Endothelial cell of umbilical vein (primary cell): Measurements from ENCODE around the gene ZBTB7C.

Experiments used
- CTCF ChIP-seq, 2 donors: IDR thresholded peaks; 1 replicate in 1 of 2; 2 replicates in 1 of 2; pipeline ENCODE4 v1.5.1; 2011; ENCODE audit warnings: low read length in 2 of 2, mild to moderate bottlenecking in 2 of 2, moderate library complexity in 2 of 2, control low read depth in 1 of 2, inconsistent platforms in 1 of 2, low read depth in 1 of 2; ENCODE audit not compliant: insufficient read depth in 1 of 2; ENCODE audit errors: extremely low read depth in 1 of 2
- EZH2 ChIP-seq: IDR thresholded peaks from 2 replicates; pipeline ENCODE4 v1.6.1; 2012; ENCODE audit warnings: borderline replicate concordance, low read depth, mild to moderate bottlenecking, moderate library complexity, low read length, inconsistent platforms; ENCODE audit not compliant: severe bottlenecking
- JUN ChIP-seq: IDR thresholded peaks from 2 replicates; pipeline ENCODE4 v1.6.1; 2011; ENCODE audit warnings: borderline replicate concordance, low read depth; ENCODE audit not compliant: insufficient read length, insufficient read depth
- MAX ChIP-seq: IDR thresholded peaks from 2 replicates; pipeline ENCODE4 v1.6.1; 2011; ENCODE audit not compliant: insufficient read depth, insufficient read length
- MYC ChIP-seq: IDR thresholded peaks from one replicate; pipeline ENCODE4 v1.6.1; 2011; ENCODE audit warnings: mild to moderate bottlenecking, low read depth, low read length
- POLR2A ChIP-seq: IDR thresholded peaks from 2 replicates; pipeline ENCODE4 v1.6.1; 2012; ENCODE audit warnings: low read depth, mild to moderate bottlenecking, control low read depth, low read length
- POLR2AphosphoS5 ChIP-seq: IDR thresholded peaks from 2 replicates; pipeline ENCODE4 v1.6.1; 2012; ENCODE audit warnings: low read depth, mild to moderate bottlenecking, control low read depth, low read length, moderate library complexity; ENCODE audit not compliant: insufficient read depth

- TF ChIP-seq CTCF (IDR thresholded peaks at IDR 0.05; ENCODE audit: extremely low read depth in 1 of 2, insufficient read depth in 1 of 2, low read depth in 1 of 2, low read length in 2 of 2) (no peak), POLR2A (no peak), EZH2 (no peak), POLR2AphosphoS5 (no peak), MAX (no peak), MYC (no peak), JUN (no peak)
Observed at GRCh38 chr18:48442761-48443160, 33.6 kb upstream of the ZBTB7C start.
